GM12872 (cell line): ENCODE measurements around the gene ANK3.

Experiments
- TF ChIP-seq, protein P1 (sequence below): IDR thresholded peaks from 3 replicates; pipeline ENCODE4 v1.5.1; 2011; ENCODE audit warnings: low read depth, mild to moderate bottlenecking, low read length, moderate library complexity; ENCODE audit not compliant: insufficient read depth

Gene ANK3

DNA sequence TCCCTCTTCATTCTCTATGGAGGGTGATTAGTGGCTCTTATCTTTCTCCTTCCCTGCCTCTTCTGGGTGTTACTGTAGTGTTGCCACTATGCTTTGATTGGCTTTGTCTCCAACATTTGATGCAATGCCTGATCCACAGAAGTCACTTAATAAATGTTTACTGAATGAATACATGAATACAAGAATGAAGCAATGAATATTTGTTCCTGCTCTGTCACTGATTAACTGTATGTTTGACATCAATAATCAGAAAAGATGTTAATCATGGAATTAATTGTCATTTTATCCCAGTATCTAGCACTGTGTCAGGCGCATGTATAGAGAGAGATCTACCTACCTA, 4.3 kb downstream of the ANK3 start:
- TF ChIP-seq, protein P1, sequence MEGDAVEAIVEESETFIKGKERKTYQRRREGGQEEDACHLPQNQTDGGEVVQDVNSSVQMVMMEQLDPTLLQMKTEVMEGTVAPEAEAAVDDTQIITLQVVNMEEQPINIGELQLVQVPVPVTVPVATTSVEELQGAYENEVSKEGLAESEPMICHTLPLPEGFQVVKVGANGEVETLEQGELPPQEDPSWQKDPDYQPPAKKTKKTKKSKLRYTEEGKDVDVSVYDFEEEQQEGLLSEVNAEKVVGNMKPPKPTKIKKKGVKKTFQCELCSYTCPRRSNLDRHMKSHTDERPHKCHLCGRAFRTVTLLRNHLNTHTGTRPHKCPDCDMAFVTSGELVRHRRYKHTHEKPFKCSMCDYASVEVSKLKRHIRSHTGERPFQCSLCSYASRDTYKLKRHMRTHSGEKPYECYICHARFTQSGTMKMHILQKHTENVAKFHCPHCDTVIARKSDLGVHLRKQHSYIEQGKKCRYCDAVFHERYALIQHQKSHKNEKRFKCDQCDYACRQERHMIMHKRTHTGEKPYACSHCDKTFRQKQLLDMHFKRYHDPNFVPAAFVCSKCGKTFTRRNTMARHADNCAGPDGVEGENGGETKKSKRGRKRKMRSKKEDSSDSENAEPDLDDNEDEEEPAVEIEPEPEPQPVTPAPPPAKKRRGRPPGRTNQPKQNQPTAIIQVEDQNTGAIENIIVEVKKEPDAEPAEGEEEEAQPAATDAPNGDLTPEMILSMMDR: no peak

DNA sequence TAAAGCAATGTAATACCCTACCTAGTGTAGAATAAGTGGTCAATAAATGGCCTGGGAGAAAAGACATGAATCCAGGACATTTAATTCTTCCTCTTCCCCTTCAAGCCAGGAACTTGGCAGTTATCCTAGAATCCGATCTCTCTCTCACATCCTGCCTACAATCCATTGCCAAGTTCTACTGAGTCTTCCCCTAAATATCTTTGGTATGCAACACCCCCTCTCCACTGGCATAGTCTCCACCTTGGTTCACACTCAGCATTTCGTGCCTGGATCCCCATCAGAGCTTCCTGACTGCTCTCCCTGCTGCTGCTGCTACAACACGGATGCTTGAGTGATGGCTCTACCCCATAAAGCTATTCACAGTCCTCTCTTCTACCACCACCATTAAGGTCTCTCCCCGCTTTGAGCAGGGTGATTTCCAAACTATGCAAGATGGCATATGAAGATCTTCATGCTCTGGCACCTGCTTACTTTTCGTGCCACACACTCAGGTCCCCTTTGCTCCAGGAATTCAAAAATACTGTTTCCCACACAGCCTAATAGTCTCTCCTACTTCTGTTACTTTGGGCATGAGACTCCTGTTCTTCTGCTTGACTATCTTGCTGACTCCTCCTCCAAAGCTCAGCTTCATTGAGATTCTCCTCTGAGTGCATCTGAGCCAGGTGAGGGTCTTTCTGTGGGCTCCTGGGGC, 4.8 kb downstream of the ANK3 start:
- TF ChIP-seq, protein P1: no peak

DNA sequence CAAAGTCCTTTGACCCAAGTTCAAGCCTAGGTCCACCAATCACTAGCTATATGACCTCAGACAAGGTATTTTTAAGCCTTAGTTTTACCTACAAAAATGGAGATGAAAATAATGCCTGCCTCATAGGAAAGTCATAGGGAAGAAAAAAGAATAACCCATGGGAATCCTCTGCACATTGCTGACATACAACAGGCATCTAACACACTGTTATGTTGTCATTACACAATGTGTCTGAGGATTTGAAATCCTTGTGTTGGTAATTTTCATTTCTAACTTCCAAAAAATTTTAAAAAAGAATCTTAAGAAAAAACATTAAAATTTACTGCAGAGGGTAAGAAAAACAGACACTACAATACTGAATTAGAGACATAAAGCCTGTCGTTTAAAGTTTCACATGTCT, 5.7 kb downstream of the ANK3 start:
- TF ChIP-seq, protein P1: no peak

DNA sequence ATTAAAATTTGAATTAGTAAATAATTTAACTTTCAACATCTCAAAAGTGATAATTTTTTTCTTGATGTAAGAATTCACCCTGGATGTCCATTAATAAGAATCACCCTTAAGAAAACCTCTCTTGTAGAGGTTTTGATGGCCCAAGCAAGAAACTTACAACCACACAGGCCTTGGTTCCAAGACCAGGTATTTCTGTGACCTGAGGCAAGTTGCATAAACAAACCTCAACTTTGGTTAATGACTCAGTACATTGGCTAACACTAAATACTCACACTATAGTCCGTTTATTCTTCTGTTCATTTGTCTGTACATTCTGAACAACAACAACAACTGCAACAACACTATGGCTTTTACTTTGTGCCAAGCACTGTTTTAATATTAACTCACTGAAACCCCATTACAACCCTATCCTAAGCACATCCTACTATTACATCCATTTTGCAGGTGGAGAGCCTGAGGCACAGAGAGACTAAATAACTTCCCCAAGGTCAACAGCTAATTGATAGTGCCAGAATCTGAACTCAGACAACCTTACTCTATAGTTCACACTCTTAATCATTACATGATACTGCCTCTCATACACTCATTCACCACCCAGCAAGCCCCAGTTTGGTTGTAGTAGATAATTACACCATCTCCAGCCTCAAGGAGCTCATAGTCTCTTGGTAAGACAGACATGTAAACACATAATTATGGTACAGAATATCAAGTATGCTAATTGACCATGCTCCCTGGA, 6.6 kb downstream of the ANK3 start:
- TF ChIP-seq, protein P1: no peak

DNA sequence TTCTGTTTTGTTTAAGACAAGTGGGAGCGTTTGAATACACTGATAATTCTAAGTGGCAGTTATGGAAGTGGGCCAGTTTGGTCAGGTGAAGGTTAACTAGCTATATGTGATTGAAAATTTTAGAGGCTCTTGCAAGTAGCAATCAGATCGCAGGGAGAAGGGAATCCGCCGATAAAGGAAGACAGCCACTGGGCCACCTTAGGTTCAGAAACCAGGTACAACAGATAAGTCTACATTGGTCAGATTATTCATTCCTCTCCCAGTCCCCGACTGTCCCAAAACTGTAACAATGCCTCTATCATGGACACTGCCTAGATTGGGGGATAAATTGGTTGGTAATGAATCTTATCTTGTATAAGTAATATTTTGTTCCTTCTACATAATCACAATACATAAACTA, 8.9 kb downstream of the ANK3 start:
- TF ChIP-seq, protein P1: no peak

DNA sequence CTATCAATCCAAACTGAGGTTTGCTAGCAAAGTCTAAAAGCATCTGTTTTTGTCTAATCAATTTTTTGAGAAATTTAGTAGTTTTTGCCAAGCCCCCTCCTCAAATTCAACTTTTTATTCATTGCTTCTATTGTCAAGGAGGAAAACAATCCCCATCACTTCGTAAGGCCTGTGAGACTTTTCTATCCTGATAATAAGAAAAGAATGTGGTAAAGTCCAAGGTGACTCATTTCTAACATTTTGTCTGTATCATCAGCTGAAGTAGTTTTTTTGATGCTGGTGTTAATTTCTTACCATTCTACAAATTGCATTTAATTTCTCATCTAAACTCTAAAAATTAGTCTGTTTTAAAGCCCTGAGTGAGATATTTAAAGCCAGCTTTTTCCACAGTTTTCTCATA, 11.7 kb downstream of the ANK3 start:
- TF ChIP-seq, protein P1: no peak

DNA sequence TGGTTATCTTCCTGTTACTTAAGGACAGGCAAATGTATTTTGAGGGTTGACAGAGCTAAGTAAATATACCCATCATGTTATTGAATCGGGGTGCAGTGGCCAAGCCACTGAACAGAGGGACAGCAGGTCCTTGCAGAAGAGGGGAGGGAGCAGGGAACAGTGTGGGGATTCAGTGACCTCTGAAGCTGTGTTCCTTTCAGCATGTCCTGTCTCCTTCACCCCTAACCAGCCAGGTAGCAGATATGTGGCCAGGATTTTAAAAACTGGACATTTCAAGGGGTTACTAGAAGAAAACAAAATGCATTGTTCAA, 12.7 kb downstream of the ANK3 start:
- TF ChIP-seq, protein P1: no peak
